Measurements from ENCODE around the gene TMC5. TPM values are rescaled to one million over a fixed set of nuclear protein-coding genes. Genes with fewer than 3 reads are reported as not detected.

TMC5 gene
- total and polyA plus RNA-seq, 2 of the 8 experiments (the other 6 are each of a cell fraction or from before 2014, with no cell fraction given): 1.6 to 1.8 TPM

DNA sequence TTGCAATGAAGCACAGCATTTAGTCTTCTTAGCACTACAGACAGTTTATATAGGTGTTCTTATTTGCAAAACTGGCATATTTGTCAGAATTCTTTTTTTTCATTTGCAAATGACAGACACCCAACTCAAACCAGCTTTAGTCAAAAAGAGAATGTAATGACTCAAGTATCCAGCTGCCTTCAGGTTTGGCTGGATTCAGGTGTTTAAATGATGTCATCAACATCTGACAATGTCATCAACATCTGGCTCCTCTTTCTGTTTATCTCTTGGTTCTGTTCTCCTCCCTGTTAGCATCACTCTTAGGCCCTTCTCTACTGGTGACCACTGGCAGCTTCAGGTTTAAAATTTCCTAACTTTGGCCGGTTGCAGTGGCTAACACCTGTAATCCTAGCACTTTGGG, 18.9 kb downstream of the TMC5 start:
- Histone ChIP-seq H2BK5ac (ENCODE audit: low read depth, low read length) (no peak overlapping the region), H3K23ac (ENCODE audit: insufficient read length) (no peak overlapping the region), H4K5ac (ENCODE audit: insufficient read length, low read depth, low read length) (no peak overlapping the region), H4K8ac (ENCODE audit: extremely low read depth, insufficient read depth, low read length) (no peak overlapping the region), H3K23me2 (ENCODE audit: low read depth, low read length) (no peaks in the 10 kb centered on the region), H3K4me2 (ENCODE audit: insufficient read depth in 1 of 2, low read depth in 2 of 2, low read length in 2 of 2) (no peak overlapping the region), H3K36me3 (ENCODE audit: control insufficient read depth in 2 of 4, insufficient read depth in 4 of 4, low read length in 3 of 4) (no peaks in the 10 kb centered on the region), H3K18ac (ENCODE audit: extremely low read depth, low read length) (no peak overlapping the region), H3K27ac (ENCODE audit: low read depth, low read length) (no peak overlapping the region), H2AFZ (ENCODE audit: low read length) (no peak overlapping the region), H2BK120ac (replicated peaks; ENCODE audit: low read depth, low read length) (no peak overlapping the region), H3K4ac (replicated peaks; ENCODE audit: insufficient read length, low read depth, low read length) (no peak overlapping the region), H3K27me3 (replicated peaks in 1 of 4; ENCODE audit: control insufficient read depth in 3 of 4, extremely low read depth in 1 of 4, insufficient read depth in 3 of 4, low read length in 3 of 4) (no peaks in the 10 kb centered on the region), H2BK20ac (ENCODE audit: low read length) (no peak overlapping the region), H3K79me1 (ENCODE audit: low read depth, low read length) (no peaks in the 10 kb centered on the region), H2BK12ac (ENCODE audit: low read depth, low read length) (no peak overlapping the region), H3K9ac (replicated peaks in 1 of 4; ENCODE audit: extremely low read depth in 1 of 4, low read depth in 3 of 4, low read length in 3 of 4) (no peak overlapping the region), H3K79me2 (ENCODE audit: control insufficient read depth in 1 of 2, insufficient read depth in 2 of 2, low read length in 2 of 2) (no peaks in the 10 kb centered on the region), H3K9me3 (ENCODE audit: insufficient read depth in 2 of 2, low read depth in 1 of 2, low read length in 1 of 2) (no peaks in the 10 kb centered on the region), H4K20me1 (replicated peaks in 1 of 2; ENCODE audit: control insufficient read depth in 1 of 2, insufficient read depth in 2 of 2, low read length in 2 of 2) (no peaks in the 10 kb centered on the region), H2BK15ac (ENCODE audit: low read length) (no peak overlapping the region), H3K56ac (replicated peaks; ENCODE audit: insufficient read length, low read depth, low read length) (no peak overlapping the region), H3K4me3 (ENCODE audit: extremely low read depth in 1 of 4, insufficient read depth in 2 of 4, low read depth in 3 of 4, low read length in 4 of 4) (no peak overlapping the region), H3K4me1 (replicated peaks in 1 of 4; ENCODE audit: control insufficient read depth in 3 of 4, insufficient read depth in 4 of 4, low read length in 3 of 4) (no peaks in the 10 kb centered on the region), H4K91ac (replicated peaks; ENCODE audit: insufficient read length, low read length) (no peak overlapping the region), H2AK5ac (ENCODE audit: low read depth, low read length) (no peak overlapping the region), H3K14ac (ENCODE audit: insufficient read length) (no peak overlapping the region)
- WGBS, 2 experiments (ENCODE audit: extremely low coverage in 1 of 2, insufficient coverage in 1 of 2, insufficient read length in 1 of 2, insufficient replicate concordance in 2 of 2, low coverage in 1 of 2, low lambda C conversion rate in 2 of 2, missing lambda C conversion rate in 1 of 2): 89% methylated on average over 1 of the region's 1 CpG; no CpG with 5 or more reads in 1 of the 2 experiments
- FAIRE-seq (no peak), DNase-seq (ENCODE audit: low read depth in 1 of 2, low spot score in 2 of 2) (no peak)
- CTCF ChIA-PET (ENCODE audit: partially characterized antibody): interaction anchor here (0.6 to 2.3 kb wide), 3 partner anchors 11 to 186 kb away, joined by 3 to 14 read pairs (median 4); no protein-coding TSS in a partner anchor
- POLR2A ChIA-PET (ENCODE audit: partially characterized antibody): interaction anchor here (0.9 to 1.1 kb wide), 2 partner anchors 47 to 241 kb away, joined by 3 read pairs; no protein-coding TSS in a partner anchor
- TF ChIP-seq TBP (IDR thresholded peaks at IDR 0.05; ENCODE audit: low read depth, low read length): no peak
